Pancreas (tissue), 10 donors: ENCODE measurements around the gene CRACR2B. TPM values are rescaled to one million over a fixed set of nuclear protein-coding genes. Genes with fewer than 3 reads are reported as not detected.

Source experiments
- ATAC-seq, 4 donors: fragments of 200-7000 bp; cut with Tn5 transposase; one replicate each; pipeline versions ENCODE4 v1.8.0 to v1.9.1; 2020; ENCODE audit warnings: mild to moderate bottlenecking in 4 of 4, moderate library complexity in 4 of 4
- DNase-seq, 6 donors: peaks; one replicate each; pipeline ENCODE4 v3.0.0-alpha.2; 2020
- FAIRE-seq: peaks from 2 replicates; lab custom pipeline; 2012; peaks lifted over from hg19 to GRCh38; lab: Jason Lieb, UNC
- H3K27ac ChIP-seq, 4 donors: fragments of 200-600 bp; sonication (generic); 1 replicate in 3 of 4; 2 replicates in 1 of 4; pipeline versions ENCODE4 v1.5.0 to v1.8.0; 2020
- H3K27me3 ChIP-seq, 4 donors: fragments of 200-600 bp; one replicate each; pipeline ENCODE4 v1.8.0; 2021
- H3K36me3 ChIP-seq, 3 donors: fragments of 200-600 bp; sonication (generic) in 1 of 3; one replicate each; pipeline versions ENCODE4 v1.5.0 to v1.8.0; 2020 to 2021
- H3K4me1 ChIP-seq, 3 donors: fragments of 200-600 bp; one replicate each; pipeline ENCODE4 v1.8.0; 2021
- H3K4me3 ChIP-seq, 4 donors: fragments of 200-600 bp; sonication (generic) in 2 of 4; one replicate each; pipeline versions ENCODE4 v1.5.0 to v1.8.0; 2020 to 2021
- H3K9me3 ChIP-seq, 4 donors: fragments of 200-600 bp; one replicate each; pipeline ENCODE4 v1.8.0; 2021
- WGBS, 2 donors: extraction: QIAGEN DNeasy Blood & Tissue Kit; methylation state at CpG; one replicate each; pipeline ENCODE4 v1.1.7; 2013; 5-methylcytosine and 5-hydroxymethylcytosine counted together
- intact Hi-C, 3 donors: fragments of 100-400 bp; cut with DNase I; formaldehyde crosslinking; loops; one replicate each; pipeline versions ENCODE4 v1.11.1 to v1.14.2; 2022
- polyA plus RNA-seq, 2 donors: library from polyadenylated mRNA; stranded (reverse); fragments of 200-250 nt; gene quantifications; one replicate each; pipeline ENCODE4 v1.2.3, GENCODE V29; 2013
- total RNA-seq, 6 donors: library from RNA; stranded (reverse); fragmentation: NEBNext Ultra II Directional in 4 of 6; extraction: Animal tissue kit (Norgen Biotek cat#: 25700) in 4 of 6; gene quantifications; one replicate each; pipeline versions ENCODE4 v1.2.1 to v1.2.4, GENCODE V29; 2021 to 2023
- TF ChIP-seq, protein P1 (sequence below), 4 donors: fragments of 200-600 bp; sonication (generic) in 3 of 4; IDR thresholded peaks; one replicate each; pipeline versions ENCODE4 v1.5.0 to v1.8.0; 2021; ENCODE audit warnings: antibody characterized with exemption in 4 of 4
- donor health status: healthy with polysubstance abuse.
- donor health status: DM: no; HTN: no; CAD: no; lungs with moderate emphysema.
- donor health status: DM: no; HTN: no; CAD: no.
- donor health status: control.
- donor health status: control.
- donor health status: Bipolar disorder and iron deficiency.
- donor health status: DM: yes; HTN: yes; CAD: no.
- donor health status: DM: no; HTN: no; CAD: no.
- donor health status: DM: no; HTN: no; CAD: no.
- donor health status: DM: yes; HTN: yes; CAD: no.

CRACR2B gene
- total and polyA plus RNA-seq, 8 donors, result 60.6 to 378 (median 125) TPM

DNA sequence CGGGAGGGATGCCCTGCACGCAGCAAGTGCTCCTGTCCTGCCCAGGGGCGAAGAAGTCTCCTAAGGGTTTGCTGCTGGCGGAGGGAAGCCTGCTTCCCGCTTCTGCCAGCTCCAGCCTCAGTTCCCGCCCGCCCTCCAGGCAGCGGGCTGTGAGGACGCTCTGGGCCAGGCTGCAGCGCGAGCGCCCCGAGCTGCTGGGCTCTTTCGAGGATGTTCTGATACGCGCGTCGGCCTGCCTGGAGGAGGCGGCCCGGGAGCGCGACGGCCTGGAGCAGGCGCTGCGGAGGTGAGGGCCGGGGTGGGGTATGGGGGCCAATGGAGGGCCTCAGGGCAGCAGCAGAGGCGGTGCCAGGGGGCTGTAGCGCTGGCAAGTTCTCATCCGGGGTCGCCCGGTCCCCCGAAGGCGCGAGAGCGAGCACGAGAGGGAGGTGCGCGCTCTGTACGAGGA, 2.2 kb downstream of the CRACR2B start:
- 68 to 80% methylated on average over 34 to 39 of the region's 39 CpGs for WGBS, 2 donors
- TF ChIP-seq, protein P1, sequence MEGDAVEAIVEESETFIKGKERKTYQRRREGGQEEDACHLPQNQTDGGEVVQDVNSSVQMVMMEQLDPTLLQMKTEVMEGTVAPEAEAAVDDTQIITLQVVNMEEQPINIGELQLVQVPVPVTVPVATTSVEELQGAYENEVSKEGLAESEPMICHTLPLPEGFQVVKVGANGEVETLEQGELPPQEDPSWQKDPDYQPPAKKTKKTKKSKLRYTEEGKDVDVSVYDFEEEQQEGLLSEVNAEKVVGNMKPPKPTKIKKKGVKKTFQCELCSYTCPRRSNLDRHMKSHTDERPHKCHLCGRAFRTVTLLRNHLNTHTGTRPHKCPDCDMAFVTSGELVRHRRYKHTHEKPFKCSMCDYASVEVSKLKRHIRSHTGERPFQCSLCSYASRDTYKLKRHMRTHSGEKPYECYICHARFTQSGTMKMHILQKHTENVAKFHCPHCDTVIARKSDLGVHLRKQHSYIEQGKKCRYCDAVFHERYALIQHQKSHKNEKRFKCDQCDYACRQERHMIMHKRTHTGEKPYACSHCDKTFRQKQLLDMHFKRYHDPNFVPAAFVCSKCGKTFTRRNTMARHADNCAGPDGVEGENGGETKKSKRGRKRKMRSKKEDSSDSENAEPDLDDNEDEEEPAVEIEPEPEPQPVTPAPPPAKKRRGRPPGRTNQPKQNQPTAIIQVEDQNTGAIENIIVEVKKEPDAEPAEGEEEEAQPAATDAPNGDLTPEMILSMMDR (IDR thresholded peaks at IDR 0.05), result no peak
- DNase-seq, result no peak
- Histone ChIP-seq H3K27ac (peak overlapping the region in 1 of 4 donors; percentile 8), H3K4me1 (peaks cover 20 to 39% (median 31%) of the 10 kb centered on the region in 3 donors), H3K27me3 (no peaks in the 10 kb centered on the region), H3K9me3 (no peaks in the 10 kb centered on the region), H3K36me3 (no peaks in the 10 kb centered on the region), H3K4me3 (peak overlapping the region in 1 of 4 donors; percentile 22)
- intact Hi-C loops, result no loop called here
- no peak for FAIRE-seq
- ATAC-seq, result no peak

DNA sequence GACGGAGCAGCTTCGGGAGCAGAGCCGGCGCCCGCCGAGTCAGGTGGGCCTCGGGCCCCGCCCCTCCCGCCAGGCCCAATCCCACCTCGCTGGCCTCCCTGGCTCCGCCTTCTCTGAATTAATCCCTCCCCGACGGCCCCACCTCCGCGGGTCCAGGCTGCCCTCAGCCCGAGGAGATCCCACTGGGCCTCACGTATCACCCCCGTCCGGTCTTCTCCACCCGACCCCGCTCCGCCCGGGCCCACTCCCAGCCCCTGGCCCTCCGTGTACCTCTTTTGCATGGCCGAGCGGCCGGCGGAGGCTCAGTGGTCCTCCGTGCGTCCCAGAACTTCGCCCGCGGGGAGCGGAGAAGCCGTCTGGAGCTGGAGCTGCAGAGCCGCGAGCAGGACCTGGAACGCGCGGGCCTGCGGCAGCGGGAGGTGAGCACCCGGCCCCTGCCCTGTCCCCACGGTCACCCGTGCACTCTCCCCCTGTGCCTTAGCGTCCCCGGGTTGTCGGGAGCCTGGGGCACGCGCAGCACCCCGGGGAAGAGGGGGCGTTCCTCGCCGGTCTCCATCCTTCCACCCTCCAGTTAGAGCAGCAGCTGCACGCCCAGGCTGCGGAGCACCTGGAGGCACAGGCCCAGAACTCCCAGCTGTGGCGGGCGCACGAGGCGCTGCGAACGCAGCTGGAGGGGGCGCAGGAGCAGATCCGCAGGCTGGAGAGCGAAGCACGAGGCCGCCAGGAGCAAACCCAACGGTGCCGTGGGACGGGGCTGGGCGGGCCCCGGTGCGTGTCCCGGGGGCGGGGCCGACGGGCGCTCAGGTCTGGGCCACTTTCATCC, 2.8 kb downstream of the CRACR2B start:
- intact Hi-C loops, result no loop called here
- Histone ChIP-seq H3K4me3 (peak overlapping the region in 1 of 4 donors; percentile 22), H3K27ac (no peak overlapping the region), H3K27me3 (no peaks in the 10 kb centered on the region), H3K4me1 (peaks cover 17 to 38% (median 29%) of the 10 kb centered on the region in 3 donors), H3K36me3 (no peaks in the 10 kb centered on the region), H3K9me3 (no peaks in the 10 kb centered on the region)
- peak in 4 of 6 donors; percentile 35 to 83 (median 68) for DNase-seq
- TF ChIP-seq, protein P1 (IDR thresholded peaks at IDR 0.05), result no peak
- 75 to 76% methylated on average over 76 to 78 of the region's 78 CpGs for WGBS, 2 donors
- ATAC-seq, result no peak
- no peak for FAIRE-seq

DNA sequence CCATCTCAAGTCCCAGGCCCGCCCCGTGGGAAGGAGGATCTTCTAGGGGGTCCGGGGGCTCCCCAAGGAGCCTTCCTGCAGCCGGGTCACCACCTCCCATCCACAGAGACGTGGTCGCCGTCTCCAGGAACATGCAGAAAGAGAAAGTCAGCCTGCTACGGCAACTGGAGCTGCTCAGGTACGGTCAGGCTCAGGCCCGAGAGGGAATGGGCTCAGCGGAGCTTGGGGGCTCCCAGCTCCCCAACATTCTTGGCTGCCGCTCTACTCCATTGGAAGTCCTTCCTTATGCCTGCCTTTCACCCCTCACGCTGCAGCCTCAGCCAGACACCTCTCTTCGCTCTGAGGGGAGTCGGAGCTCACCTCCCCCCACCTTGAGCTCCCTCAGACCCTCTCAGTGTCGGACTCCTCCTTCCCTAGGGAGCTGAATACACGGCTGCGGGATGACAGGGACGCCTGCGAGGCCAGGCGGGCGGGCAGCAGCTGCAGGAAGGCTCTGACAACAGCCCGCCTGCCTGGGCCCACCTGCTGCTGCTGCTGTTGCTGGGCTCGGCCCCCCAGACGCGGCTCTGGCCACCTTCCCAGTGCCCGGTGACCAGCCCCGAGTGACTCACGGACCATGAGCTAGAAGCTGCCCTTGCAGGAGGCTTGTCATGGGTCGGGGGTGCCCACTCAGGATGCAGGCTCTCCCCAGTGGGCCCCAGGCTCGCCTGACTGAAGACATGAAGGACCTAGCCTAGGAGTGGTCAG, 3.6 kb downstream of the CRACR2B start:
- TF ChIP-seq, protein P1 (IDR thresholded peaks at IDR 0.05), result no peak
- no peaks in the 10 kb centered on the region for H3K27me3 ChIP-seq
- H3K9me3 ChIP-seq, result no peaks in the 10 kb centered on the region
- no peak overlapping the region for H3K4me3 ChIP-seq
- H3K36me3 ChIP-seq, result peaks cover 0 to 2% (median 0%) of the 10 kb centered on the region in 3 donors
- intact Hi-C loops, result no loop called here
- no peak for ATAC-seq
- FAIRE-seq, result no peak
- WGBS, 2 donors, result 81 to 87% methylated on average over 31 of the region's 31 CpGs
- peaks cover 9 to 30% (median 25%) of the 10 kb centered on the region in 3 donors for H3K4me1 ChIP-seq
- DNase-seq, result peak in 3 of 6 donors; percentile 41 to 85 (median 65)
- no peak overlapping the region for H3K27ac ChIP-seq

DNA sequence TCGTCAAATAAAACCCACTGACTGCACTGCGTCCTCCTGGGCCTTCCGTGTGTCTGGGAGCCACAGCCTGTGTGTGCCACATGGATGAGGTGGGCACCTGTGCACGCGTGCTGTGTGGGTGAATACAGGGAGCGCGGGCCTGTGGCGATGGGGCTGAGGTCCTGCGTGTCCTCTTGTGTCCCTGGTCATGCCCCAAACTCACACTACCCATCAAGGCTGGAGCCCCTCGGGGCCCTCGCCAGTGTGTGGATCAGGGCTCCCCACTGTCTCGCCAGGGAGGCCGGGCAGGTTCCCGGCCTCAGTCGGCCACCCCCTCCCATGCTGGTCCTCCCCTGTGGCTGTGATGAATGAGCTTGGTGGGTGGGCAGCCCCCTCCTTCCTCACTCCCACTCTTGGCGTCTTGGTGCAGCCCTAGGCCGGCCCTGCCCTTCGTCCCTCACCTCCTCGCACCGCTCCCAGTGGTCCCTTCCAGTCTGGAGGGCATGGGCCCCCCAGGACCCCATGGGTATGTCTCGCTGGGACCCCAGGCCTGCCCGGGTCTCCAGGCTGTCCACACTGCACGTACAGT, 4.3 kb downstream of the CRACR2B start:
- TF ChIP-seq, protein P1 (IDR thresholded peaks at IDR 0.05), result no peak
- ATAC-seq, result no peak
- no peak for FAIRE-seq
- DNase-seq, result peak in 3 of 6 donors; percentile 38 to 86 (median 61)
- peaks cover 9 to 27% (median 24%) of the 10 kb centered on the region in 3 donors for H3K4me1 ChIP-seq
- 56 to 65% methylated on average over 23 of the region's 23 CpGs for WGBS, 2 donors
- H3K9me3 ChIP-seq, result no peaks in the 10 kb centered on the region
- H3K27me3 ChIP-seq, result no peaks in the 10 kb centered on the region
- peak overlapping the region; percentile 72 to 95 (median 88) for H3K27ac ChIP-seq
- intact Hi-C loops, result no loop called here
- H3K36me3 ChIP-seq, result peaks cover 0 to 9% (median 0%) of the 10 kb centered on the region in 3 donors
- peak overlapping the region; percentile 71 to 86 (median 82) for H3K4me3 ChIP-seq
